Fibroblast of lung (primary cell): ENCODE measurements around the gene TSC22D1. TPM values are rescaled to one million over a fixed set of nuclear protein-coding genes. Genes with fewer than 3 reads are reported as not detected.

Experiments
- DNase-seq, 2 donors: peaks; one replicate each; pipeline versions ENCODE4 v3.0.0 to v3.0.0-alpha.2; 2010; ENCODE audit warnings: low read depth in 2 of 2
- H2AFZ ChIP-seq: 2 replicates; pipeline ENCODE4 v1.5.1; 2012; ENCODE audit warnings: low read length, control low read depth, inconsistent platforms
- H3K27ac ChIP-seq: 2 replicates; pipeline ENCODE4 v1.5.1; 2011; ENCODE audit warnings: low read length, control low read depth; ENCODE audit not compliant: insufficient read depth
- H3K27me3 ChIP-seq: 2 replicates; pipeline ENCODE4 v1.5.1; 2011; ENCODE audit warnings: mild to moderate bottlenecking, low read length; ENCODE audit not compliant: control insufficient read depth, insufficient read depth
- H3K36me3 ChIP-seq: 2 replicates; pipeline ENCODE4 v1.5.1; 2011; ENCODE audit warnings: low read length; ENCODE audit not compliant: control insufficient read depth, insufficient read depth
- H3K4me1 ChIP-seq: 2 replicates; pipeline ENCODE4 v1.5.1; 2011; ENCODE audit warnings: low read length; ENCODE audit not compliant: control insufficient read depth, insufficient read depth; ENCODE audit errors: extremely low read depth
- H3K4me2 ChIP-seq: 2 replicates; pipeline ENCODE4 v1.5.1; 2011; ENCODE audit warnings: low read length, control low read depth; ENCODE audit not compliant: insufficient read depth; ENCODE audit errors: extremely low read depth
- H3K4me3 ChIP-seq, 4 experiments: fragments of 200-600 bp in 1 of 4; sonication (generic) in 1 of 4; replicated peaks in 1 of 4; 2 replicates each; pipeline ENCODE4 v1.5.1; 2011 to 2016; ENCODE audit warnings: low read length in 4 of 4, low read depth in 3 of 4, mild to moderate bottlenecking in 3 of 4, control low read depth in 2 of 4, inconsistent platforms in 1 of 4, mixed read lengths in 1 of 4; ENCODE audit not compliant: insufficient read depth in 1 of 4; ENCODE audit errors: control extremely low read depth in 1 of 4
- H3K79me2 ChIP-seq: 2 replicates; pipeline ENCODE4 v1.5.1; 2012; ENCODE audit warnings: mild to moderate bottlenecking, low read length, inconsistent platforms; ENCODE audit not compliant: control insufficient read depth, insufficient read depth
- H3K9ac ChIP-seq: 2 replicates; pipeline ENCODE4 v1.5.1; 2011; ENCODE audit warnings: mild to moderate bottlenecking, low read length, control low read depth; ENCODE audit not compliant: insufficient read depth
- H3K9me3 ChIP-seq: 2 replicates; pipeline ENCODE4 v1.5.1; 2012; ENCODE audit warnings: low read depth, low read length; ENCODE audit not compliant: control insufficient read depth, insufficient read depth
- H4K20me1 ChIP-seq: 2 replicates; pipeline ENCODE4 v1.5.1; 2011; ENCODE audit warnings: low read length; ENCODE audit not compliant: control insufficient read depth, insufficient read depth; ENCODE audit errors: extremely low read depth
- EZH2 ChIP-seq: IDR thresholded peaks from 2 replicates; pipeline ENCODE4 v1.5.1; 2012; ENCODE audit warnings: low read length, control low read depth, mild to moderate bottlenecking; ENCODE audit errors: missing control alignments
- polyA plus RNA-seq, 2 donors: library from polyadenylated mRNA; depleted of rRNA in 1 of 2; stranded (reverse) in 1 of 2; unstranded in 1 of 2; fragments of >200 nt; gene quantifications; 2 replicates each; pipeline ENCODE4 v1.2.1, GENCODE V29; 2011 to 2012; ENCODE audit warnings: missing spikeins in 1 of 2
- total RNA-seq: library from RNA; depleted of rRNA; stranded (reverse); fragments of >200 nt; gene quantifications from 2 replicates; pipeline ENCODE4 v1.2.1, GENCODE V29; 2014
- TF ChIP-seq, protein P1 (sequence below), 2 donors: IDR thresholded peaks in 1 of 2; conservative IDR thresholded peaks in 1 of 2; 1 replicate in 1 of 2; 2 replicates in 1 of 2; pipeline ENCODE4 v1.5.1; 2011 to 2012; ENCODE audit warnings: low read length in 2 of 2, control low read depth in 1 of 2, inconsistent platforms in 1 of 2, low read depth in 1 of 2, mild to moderate bottlenecking in 1 of 2

TSC22D1 gene
- total and polyA plus RNA-seq, 2 donors (not counting 1 experiment from before 2014, with no cell fraction given), result 80.4 to 97.6 TPM

DNA sequence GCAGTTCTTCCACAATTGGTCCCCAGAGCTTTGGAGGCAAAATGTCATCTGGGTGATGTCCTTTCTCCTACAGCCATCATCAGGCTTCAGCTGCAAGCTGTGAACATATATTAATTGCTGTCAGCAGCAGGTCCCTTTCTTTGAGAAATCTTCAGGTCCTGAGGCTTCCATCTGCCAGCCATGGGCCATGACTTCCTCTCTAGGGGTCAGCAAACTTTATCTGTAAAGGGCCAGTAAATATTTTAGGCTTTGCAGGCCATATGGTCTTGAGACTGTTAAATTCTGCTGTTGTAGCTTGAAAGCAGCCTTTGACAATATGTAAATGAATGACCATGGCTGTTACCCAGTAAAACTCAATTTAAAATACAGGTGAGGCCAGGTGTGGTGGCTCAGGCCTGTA is 175.4 kb downstream of the TSC22D1 start:
- Histone ChIP-seq H3K4me3 (no peak overlapping the region), H3K36me3 (no peaks in the 10 kb centered on the region), H2AFZ (no peak overlapping the region), H3K27ac (no peak overlapping the region), H3K79me2 (no peaks in the 10 kb centered on the region), H3K4me2 (no peak overlapping the region), H3K9me3 (no peaks in the 10 kb centered on the region), H4K20me1 (no peaks in the 10 kb centered on the region), H3K9ac (no peak overlapping the region), H3K27me3 (no peaks in the 10 kb centered on the region), H3K4me1 (no peaks in the 10 kb centered on the region)
- no peak for TF ChIP-seq EZH2
- TF ChIP-seq, protein P1, sequence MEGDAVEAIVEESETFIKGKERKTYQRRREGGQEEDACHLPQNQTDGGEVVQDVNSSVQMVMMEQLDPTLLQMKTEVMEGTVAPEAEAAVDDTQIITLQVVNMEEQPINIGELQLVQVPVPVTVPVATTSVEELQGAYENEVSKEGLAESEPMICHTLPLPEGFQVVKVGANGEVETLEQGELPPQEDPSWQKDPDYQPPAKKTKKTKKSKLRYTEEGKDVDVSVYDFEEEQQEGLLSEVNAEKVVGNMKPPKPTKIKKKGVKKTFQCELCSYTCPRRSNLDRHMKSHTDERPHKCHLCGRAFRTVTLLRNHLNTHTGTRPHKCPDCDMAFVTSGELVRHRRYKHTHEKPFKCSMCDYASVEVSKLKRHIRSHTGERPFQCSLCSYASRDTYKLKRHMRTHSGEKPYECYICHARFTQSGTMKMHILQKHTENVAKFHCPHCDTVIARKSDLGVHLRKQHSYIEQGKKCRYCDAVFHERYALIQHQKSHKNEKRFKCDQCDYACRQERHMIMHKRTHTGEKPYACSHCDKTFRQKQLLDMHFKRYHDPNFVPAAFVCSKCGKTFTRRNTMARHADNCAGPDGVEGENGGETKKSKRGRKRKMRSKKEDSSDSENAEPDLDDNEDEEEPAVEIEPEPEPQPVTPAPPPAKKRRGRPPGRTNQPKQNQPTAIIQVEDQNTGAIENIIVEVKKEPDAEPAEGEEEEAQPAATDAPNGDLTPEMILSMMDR (conservative IDR thresholded peaks at IDR 0.05 in 1 of 2, IDR thresholded peaks at IDR 0.05 in 1 of 2; ENCODE audit: low read depth in 1 of 2, low read length in 2 of 2), result no peak
- no peak for DNase-seq

DNA sequence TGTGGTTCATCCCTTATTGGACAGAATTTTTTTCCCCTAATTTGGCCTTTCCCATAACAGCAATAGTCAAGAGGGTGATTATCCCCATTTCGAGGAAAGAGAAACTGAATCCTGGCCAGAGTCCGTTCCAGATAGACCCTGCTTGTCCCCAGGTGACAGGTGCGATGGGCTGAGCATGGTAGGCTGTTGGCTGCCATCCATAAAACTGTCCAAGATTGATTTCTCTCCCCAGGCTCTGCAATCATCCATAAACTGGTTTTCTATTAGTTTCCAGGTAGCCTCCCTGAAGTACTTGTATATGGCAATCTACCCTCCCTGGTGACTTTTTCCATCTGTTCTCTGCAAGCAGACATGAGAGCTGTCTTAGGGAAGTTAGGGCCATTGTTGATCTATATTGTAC is 177.1 kb downstream of the TSC22D1 start:
- no peak overlapping the region for H3K27ac ChIP-seq
- no peaks in the 10 kb centered on the region for H3K4me1 ChIP-seq
- H3K4me2 ChIP-seq, result no peak overlapping the region
- H3K79me2 ChIP-seq, result no peaks in the 10 kb centered on the region
- no peaks in the 10 kb centered on the region for H3K36me3 ChIP-seq
- TF ChIP-seq EZH2, result no peak
- TF ChIP-seq, protein P1 (conservative IDR thresholded peaks at IDR 0.05 in 1 of 2, IDR thresholded peaks at IDR 0.05 in 1 of 2; ENCODE audit: low read depth in 1 of 2, low read length in 2 of 2), result no peak
- H4K20me1 ChIP-seq, result no peaks in the 10 kb centered on the region
- H3K4me3 ChIP-seq, result no peak overlapping the region
- DNase-seq, result no peak
- no peaks in the 10 kb centered on the region for H3K9me3 ChIP-seq
- H3K27me3 ChIP-seq, result no peaks in the 10 kb centered on the region
- no peak overlapping the region for H3K9ac ChIP-seq
- no peak overlapping the region for H2AFZ ChIP-seq

DNA sequence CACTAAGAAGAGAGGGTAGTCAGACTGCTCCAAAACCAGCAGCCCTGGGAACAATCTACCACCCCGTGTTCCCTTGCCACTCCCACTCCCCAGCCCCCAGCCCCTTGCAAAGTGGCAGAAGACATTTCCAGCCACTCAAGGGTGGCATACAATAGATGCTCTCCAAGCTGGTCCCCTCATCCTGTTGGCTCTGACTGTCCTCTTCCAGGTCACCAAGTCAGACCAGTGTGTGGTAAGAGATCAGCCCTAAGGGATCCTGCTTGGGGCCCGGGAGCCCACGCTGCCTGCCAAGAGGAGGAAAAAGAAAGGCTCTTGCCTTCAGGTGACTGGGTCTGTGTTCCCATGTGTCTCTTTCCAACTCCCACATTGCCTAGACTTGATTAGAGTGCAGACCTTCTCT is 177.5 kb downstream of the TSC22D1 start:
- Histone ChIP-seq H3K4me2 (no peak overlapping the region), H3K27ac (no peak overlapping the region)

More for the DNA sequence above, 177.5 kb downstream of the TSC22D1 start:
- Histone ChIP-seq H3K4me3 (no peak overlapping the region), H3K27me3 (no peaks in the 10 kb centered on the region), H3K4me1 (no peaks in the 10 kb centered on the region), H3K9me3 (no peaks in the 10 kb centered on the region), H4K20me1 (no peaks in the 10 kb centered on the region), H2AFZ (no peak overlapping the region), H3K79me2 (no peaks in the 10 kb centered on the region), H3K9ac (no peak overlapping the region), H3K36me3 (no peaks in the 10 kb centered on the region)
- TF ChIP-seq, protein P1 (conservative IDR thresholded peaks at IDR 0.05 in 1 of 2, IDR thresholded peaks at IDR 0.05 in 1 of 2; ENCODE audit: low read depth in 1 of 2, low read length in 2 of 2), result no peak
- no peak for TF ChIP-seq EZH2
- no peak for DNase-seq
